Measurements from ENCODE around the gene DLGAP1.

DNA sequence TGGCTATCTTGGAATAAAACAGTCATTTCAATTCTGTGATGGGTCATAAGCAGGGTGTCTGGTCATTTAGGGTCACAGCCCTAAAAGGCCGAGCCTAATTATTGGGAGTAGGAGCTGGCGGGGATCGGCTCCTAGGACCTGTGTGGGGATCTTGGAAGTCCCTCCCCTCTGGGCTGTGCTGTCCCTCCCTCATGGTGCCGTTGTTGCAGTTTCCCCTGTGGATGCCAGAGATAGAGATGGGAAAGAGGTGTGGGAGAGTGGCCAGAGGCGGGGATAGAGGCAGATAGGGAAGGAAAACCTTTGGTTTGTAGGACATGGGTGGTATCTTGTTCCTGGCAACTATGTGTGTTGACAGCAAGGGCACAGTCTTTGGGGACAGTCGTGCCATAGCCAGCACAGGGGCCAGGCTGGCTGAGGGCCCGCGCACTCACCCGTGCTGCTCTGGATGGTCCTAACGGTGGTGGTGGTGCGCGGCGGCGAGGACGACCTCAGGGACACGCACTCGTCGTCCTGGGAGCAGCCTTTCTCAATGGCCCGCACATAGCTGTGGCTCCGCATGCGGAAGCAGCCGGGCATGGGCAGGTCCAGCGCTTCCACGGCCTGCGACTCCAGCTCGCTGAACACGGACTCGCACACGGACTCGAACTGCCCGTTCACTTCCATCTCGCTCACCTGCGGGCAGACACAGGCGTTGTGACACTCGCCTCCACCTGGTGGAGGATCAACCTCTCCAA lies 726.2 kb downstream of the DLGAP1 start:
- TF ChIP-seq, protein P1, sequence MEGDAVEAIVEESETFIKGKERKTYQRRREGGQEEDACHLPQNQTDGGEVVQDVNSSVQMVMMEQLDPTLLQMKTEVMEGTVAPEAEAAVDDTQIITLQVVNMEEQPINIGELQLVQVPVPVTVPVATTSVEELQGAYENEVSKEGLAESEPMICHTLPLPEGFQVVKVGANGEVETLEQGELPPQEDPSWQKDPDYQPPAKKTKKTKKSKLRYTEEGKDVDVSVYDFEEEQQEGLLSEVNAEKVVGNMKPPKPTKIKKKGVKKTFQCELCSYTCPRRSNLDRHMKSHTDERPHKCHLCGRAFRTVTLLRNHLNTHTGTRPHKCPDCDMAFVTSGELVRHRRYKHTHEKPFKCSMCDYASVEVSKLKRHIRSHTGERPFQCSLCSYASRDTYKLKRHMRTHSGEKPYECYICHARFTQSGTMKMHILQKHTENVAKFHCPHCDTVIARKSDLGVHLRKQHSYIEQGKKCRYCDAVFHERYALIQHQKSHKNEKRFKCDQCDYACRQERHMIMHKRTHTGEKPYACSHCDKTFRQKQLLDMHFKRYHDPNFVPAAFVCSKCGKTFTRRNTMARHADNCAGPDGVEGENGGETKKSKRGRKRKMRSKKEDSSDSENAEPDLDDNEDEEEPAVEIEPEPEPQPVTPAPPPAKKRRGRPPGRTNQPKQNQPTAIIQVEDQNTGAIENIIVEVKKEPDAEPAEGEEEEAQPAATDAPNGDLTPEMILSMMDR (IDR thresholded peaks at IDR 0.05; ENCODE audit: poor library complexity, severe bottlenecking) = no peak
- TF ChIP-seq POLR2AphosphoS5 (IDR thresholded peaks at IDR 0.05) (no peak), EZH2 (IDR thresholded peaks at IDR 0.05; ENCODE audit: borderline replicate concordance, insufficient read depth, low read length, poor library complexity, severe bottlenecking) (no peak), RAD21 (conservative IDR thresholded peaks at IDR 0.05) (no peak), SMC3 (conservative IDR thresholded peaks at IDR 0.05; ENCODE audit: poor library complexity) (no peak)

All from neural cell (in vitro differentiated cells).